Hypothalamus (tissue), 51 donors: ENCODE measurements around the gene CEBPE.

Source experiments
- DNase-seq, 51 donors: peaks; one replicate each; lab custom pipeline; 2025; lab: John Stamatoyannopoulos, UW

CEBPE gene

DNA sequence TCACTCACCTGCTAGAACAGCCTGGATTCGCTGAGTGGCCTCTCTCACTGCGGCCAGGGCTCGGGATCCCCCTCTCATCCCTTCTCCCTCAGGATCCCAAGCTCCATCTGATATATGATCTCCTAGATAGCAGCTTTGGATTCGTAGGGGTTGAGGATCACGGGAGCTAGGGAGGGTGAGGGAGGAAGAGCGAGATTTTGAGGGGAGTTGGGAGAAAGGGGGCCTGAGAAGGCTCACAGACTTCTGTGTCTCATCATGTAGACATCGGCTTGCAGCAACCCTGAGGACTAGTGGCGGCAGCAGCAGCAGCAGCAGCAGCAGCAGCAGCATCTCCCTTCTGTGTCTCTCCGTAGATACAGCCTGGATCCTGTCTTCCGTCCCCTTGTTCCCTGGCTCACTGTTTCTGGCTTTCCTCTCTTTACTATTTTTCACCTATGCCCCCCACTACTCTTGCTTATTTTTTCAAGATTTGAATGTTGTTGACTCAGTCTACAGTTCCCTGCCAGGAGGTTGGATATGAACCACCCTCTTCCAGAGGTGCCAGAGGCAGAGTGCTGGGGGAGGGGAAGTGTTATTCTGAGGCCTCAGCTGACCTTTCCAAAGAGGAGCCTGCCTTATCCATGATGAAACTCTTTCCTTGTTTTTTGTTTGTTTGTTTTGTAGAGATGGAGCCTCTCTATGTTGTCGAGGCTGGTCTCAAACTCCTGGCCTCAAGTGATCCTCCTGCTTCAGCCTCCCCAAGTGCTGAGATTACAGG lies 14.3 kb downstream of the CEBPE start, which contains the start of gene CIROP:
CIROP (minus strand) TSS at position 399 of the 757 bp plus-strand sequence; CDS start at position 330, 69 bp downstream.
- peak in 1 of 51 donors; percentile 14 for DNase-seq

DNA sequence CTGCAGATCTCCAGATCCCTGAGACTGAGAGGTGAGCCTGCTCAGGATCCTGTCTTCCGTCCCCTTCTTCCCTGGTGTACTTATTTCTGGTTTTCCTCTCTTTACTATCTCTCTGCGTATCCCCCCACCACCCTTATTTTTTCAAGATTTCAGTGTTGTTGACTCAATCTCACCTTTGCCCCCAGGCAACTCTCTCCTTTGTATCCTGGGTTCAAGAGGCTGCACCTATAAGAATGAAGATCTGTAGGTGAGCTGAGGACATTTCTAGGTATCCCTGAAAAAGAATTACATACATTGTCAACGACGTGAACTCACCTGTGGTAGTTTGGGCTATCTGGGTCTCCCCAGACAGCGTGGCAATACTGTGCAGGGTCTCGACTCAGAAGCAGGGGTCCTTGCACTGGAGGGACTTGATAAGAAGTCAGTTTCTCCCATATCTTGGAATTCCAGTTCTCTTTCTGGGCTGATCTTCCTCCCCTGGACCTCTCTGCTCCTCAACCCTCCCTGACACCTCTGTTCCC lies 14.9 kb downstream of the CEBPE start:
- peak in 1 of 51 donors; percentile 1 for DNase-seq

DNA sequence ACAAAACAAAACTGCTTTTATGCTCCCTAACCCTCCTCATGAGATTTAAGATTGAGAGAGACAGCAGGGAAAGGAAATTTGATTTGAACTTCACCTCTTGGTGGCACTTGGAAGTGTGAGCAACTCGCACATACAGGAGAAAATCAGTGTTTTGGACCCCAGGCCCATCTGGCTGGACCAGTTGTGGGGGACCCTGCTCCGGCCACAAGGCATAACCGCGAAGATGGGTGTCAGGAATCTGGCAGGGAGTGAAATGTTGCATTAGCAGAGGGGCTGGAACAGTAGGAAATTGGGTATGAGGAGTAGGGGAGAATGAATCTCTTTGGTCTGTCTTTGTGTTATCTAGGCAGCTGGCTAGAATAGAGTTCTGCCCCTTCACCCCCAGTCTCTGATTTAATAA lies 15.5 kb downstream of the CEBPE start:
- DNase-seq: peak in 1 of 51 donors; percentile 11

DNA sequence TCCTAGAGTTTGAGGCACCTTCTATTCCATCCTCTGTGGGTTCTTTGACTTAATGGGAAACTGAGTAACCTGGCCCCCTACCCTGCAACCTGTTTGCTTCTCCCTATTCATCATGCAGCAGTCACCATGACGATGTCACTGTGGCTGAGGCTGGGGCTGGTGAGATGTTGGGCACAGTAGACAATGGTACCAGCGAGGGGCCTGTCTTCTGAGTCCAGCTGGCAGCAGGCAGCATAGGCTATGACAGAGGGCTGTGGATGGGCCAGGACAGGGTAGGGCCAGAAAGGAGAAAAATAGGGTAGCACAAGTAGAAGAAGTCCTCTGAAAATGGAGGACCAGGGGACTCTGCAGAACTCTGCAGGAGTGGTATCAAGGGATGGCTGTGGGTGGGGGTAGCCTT lies 16.3 kb downstream of the CEBPE start:
- DNase-seq: peak in 14 of 51 donors; percentile 6 to 42 (median 21)

DNA sequence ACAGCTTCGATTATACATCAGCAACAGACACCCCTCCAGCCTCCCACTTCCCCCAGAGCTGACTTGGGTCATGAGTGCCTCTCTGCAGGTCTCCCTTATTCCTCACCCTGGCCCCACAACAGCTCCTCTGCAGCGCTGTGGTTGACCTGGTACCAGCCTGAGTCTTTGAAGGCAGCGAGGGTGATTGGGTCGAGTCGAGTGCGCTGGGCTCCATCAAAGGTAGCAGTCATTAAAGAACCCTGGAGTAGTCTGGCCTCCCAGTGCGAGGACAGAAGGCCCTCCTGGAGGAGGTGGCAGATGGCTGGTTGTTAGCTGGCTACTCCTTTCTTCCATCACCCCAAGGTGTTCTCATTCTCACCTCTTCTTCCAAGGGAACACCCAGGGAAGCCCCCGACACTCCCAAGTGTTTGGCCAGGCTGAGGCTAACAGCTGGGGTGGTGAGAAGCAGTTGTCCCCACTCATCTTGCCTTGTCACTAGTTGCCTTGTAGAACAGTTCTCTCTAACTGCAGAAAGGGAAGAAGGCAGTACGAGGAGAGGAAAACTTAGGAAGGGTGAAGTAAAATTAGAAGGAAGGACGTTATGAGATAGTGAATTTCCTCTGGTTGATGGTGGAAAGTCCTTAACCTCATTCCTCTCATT lies 16.9 kb downstream of the CEBPE start:
- DNase-seq: no peak

DNA sequence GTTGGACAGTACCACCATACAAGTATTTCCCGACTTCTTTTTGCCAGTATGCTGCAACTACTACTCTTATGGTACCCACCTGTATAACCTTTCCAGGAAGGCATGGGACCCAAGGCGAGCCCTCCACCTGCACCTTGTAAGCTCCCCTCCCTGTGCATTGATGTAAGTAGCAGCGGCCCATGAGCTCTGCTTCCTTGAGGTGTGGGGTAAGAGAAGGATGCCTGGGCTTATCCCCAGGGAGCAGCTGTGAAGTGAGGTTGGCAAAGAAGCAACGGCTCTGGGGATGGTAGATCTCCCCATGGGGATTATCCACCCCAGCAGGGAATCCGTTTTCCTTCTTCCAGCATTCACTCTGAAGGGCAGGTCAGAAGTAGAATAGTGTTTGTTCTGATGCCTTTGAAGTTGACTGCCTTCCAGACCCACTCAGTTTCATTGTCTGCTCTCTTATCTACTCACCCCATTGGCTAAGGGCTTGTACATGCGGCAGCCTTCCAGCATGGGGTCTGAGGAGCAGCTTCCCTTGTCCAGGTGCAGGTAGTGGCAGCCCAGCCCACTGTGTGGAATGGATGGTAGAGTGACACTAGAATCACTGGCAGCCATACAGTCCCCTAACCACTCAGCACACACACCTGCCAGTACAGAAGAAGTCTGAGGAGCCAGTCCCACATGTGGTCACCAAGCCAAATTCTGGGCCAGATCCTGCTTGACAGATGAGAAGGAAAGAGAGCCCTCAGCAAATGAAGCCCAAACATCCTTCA lies 17.7 kb downstream of the CEBPE start:
- no peak for DNase-seq

DNA sequence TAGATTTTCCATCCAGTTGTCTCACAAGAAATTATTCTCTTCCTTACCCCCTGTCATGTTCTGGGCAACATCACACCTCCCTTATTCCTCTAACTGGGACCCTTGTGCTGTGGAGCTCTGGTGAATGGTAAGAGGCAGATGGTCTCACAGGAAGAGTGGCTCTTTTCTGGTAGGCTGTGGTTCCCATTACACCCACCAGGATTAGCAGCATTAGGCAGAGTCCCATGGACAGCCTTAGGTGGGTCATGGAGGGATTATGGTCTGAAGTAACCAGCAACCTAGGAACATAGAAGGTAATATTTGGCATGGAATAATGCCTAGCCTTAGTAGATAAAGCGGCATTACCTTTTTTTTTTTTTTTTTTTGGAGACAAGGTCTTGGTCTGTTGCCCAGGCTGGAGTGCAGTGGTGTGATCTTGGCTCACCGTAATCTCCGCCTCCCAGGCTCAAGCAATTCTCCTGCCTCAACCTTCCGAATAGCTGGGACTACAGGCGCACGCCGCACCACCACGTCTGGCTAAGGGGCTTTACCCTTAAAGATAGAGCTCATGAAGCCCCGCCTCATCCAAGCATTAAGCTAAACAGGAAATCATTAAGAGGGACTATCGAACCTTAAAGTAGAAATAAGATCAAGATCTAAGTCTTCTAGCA lies 19.7 kb downstream of the CEBPE start:
- DNase-seq: no peak

DNA sequence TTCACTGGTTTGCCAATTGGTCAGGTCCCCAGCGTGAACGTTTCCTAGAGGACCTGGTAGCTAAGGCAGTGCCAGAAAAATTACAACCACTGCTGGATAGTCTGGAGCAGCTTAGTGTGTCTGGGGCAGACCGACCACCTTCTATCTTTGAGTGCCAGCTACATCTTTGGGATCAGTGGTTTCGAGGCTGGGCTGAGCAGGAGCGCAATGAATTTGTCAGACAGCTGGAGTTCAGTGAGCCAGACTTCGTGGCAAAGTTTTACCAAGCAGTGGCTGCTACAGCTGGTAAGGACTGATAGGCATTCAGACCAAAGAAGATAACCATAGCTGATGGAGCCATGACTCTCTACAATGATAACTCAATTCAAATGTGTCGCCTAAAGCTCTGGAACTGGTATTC lies 21.3 kb downstream of the CEBPE start:
- no peak for DNase-seq

DNA sequence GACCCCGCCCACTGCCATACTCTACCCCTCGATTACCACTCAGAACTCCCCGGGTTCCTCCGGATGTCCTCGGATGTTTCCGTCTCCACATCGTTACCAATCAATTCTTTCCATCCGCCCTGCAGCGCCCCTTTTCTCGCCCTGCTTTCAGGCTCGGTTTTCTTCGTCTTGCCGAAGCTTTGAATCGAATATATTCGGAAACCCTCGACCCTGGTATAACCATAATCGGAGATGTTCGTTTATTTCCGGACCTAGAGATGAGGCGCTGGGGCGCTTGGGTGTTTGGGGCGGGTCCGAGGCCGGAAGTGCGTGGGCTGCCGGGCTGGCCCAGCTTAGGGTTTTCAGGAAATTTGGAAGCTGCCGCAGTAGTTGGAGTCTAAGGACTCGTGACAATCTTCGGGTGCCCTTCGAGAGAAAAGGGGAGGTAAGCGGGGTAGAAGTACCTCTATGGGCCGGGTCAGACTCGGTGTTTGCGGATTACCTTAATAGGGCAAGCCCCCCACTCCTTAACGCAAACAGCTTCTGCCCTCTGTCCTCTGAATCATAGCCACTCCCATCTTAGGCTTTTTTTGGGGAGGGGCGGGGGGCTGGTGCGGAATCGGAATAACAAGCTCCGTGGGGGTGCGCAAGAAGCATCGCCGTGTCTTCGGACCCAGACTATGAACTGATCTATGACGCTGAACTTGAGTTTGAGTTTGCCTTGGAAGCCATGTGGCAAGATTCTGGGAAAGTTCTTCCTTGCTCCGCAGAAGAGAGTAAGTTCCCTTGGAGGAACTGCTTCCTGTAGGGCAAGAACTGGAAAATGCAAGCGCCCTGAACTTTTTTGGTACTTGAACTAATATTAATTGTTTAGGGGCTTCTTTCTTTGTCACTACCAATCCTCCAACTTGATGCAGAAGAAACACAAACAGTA lies 23.6 kb downstream of the CEBPE start, which contains the start of gene C14orf119:
C14orf119 (plus strand) TSS at position 310 of the 913 bp plus-strand sequence. CDS start 2,154 bp downstream, outside the sequence.
- DNase-seq: no peak

DNA sequence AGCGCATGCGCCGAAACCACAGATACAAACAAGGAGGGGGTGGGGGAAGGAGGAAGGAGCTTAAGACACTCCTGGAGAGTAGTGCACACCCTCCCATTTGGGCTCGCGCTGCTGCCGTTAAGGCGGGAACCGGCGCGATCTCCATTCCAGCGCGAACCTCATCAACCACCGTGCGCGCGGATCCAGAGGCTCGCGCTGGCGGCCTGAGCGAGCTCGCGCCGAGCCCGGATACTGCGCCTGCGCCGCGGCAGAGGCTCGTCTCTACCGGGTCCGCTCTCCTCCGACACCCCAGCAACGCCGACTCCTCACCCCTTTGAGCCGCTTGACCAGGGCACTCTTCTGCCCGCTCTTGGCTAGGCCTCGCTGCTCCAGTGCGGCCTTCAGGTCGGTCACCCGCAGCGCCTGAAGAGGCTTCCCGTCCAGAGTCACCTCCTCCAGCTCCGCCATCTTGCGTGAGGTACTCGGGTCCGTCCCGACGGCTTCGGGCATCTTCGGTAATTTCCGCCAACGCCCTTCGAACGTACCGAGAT lies 24.3 kb downstream of the CEBPE start, which contains the start of gene ACIN1:
ACIN1 (minus strand) TSS at position 471 of the 530 bp plus-strand sequence; CDS start at position 447, 24 bp downstream.
- DNase-seq: no peak

DNA sequence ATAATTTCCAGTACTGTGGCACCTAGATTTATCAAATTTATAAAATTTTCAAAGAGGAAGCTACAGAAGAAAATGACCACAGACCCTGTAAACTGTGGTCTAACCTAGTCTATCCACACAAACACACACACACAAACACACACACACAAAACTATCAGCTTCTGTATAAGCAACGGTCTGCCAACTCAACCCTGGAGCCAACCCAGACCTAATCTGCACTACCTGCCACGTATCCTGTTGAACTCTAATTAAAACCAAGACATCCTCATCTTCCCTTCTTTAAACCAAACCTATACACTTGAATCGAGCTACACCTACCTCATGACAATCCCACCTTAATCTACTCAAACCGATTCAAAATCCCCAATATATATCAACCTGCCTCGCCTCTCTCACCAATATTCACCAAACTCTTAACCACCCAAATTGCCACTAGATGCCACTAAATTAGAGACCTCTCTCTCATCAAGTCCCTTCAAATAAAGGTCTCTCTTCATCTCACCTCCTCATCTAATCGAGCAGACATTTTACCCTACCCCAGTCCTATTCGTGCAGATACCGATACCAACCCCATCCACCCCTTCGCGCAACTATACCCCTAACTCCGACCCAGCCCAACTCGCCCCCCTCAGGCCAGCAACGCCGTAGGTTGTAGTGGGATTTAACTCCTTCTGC lies 24.9 kb downstream of the CEBPE start:
- no peak for DNase-seq

DNA sequence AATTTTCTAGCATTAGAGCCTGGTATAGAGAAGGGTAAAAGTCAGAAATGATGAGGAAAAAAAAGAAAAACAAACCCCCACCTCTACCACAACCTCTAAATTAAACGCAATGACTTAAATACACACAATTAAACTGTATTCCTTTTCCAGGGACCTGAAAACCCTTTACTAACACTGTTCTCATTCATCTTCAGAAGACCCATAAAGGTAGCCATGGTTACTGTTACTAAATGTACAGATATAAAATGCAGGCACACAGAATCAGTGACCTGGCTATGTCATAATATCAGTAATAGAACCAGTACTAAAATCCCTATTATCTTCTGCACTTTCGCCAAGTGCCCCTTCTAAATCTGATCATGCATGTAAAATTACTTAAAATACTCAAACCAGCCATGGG lies 25.5 kb downstream of the CEBPE start:
- DNase-seq: no peak

DNA sequence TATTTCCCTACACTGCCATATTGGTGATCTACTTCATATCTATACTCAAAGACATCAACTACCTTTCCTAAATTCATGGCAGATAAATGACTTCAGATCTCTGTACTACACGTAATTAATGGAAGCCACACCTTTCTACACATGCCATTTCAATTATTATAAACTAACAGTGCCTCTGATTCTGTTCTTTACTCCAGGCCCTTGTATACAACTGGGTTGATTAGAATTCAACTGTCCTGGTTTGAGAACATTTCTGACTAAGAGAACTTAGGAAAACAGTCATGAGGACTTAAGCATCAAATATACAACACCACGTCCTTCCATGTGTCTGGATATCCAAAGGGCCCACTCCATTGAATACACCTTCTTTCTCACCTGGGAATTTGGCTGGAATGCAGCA lies 26.0 kb downstream of the CEBPE start:
- DNase-seq: no peak

DNA sequence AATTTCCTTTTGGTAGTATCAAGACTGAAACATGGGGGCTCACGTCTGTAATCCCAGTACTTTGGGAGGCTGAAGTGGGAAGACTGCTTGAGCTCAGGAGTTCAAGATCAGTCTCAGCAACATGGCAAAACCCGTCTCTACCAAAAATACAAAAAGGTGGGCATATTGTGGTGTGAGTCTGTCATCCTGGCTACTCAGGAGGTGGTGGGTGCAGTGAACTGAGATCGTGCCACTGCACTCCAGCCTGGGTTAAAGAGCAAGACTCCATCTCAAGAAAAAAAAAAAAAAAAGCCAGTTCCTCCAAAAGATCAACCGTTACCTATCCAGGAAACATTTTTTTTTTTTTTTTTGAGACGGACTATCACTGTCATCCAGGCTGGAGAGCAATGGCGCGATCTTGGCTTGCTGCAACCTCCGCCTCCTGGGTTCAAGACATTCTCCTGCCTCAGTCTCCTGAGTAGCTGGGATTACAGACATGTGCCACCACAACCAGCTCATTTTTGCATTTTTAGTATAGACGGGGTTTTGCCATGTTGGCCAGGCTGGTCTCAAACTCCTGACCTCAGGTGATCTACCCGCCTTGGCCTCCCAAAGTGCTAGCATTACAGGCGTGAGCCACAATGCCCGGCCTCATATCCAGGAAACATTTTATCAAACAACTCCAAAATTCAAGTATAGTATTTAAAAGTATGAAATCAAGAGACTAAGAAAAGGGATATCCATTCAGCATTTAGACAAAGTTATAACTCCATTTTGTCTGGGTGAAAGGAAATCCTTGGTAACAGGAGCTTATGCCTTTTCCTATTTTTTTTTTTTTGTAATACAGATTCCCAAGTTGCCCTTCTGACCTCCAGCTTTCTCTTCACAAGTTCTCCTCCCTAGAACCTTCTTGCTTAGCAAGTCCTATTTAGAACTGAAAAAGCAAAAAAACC lies 27.5 kb downstream of the CEBPE start:
- DNase-seq: no peak

DNA sequence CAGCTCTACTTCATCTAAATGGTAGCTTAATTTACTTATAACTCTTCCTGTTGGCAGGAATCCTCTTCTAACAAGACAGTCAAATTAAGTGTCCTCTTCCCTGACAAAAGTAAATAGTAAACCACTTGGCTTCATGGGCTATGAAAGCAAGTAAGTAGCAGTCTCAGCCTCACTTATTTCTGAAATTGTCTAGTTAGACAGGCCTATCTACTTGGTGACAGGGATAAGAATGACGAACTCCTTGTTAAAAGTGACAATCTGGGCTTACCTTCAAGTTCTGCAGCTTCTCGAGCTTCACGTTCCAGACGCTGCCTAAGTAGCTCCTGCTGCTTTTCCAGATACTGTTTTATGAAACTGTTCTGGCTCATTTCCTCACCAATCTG lies 28.8 kb downstream of the CEBPE start:
- no peak for DNase-seq

DNA sequence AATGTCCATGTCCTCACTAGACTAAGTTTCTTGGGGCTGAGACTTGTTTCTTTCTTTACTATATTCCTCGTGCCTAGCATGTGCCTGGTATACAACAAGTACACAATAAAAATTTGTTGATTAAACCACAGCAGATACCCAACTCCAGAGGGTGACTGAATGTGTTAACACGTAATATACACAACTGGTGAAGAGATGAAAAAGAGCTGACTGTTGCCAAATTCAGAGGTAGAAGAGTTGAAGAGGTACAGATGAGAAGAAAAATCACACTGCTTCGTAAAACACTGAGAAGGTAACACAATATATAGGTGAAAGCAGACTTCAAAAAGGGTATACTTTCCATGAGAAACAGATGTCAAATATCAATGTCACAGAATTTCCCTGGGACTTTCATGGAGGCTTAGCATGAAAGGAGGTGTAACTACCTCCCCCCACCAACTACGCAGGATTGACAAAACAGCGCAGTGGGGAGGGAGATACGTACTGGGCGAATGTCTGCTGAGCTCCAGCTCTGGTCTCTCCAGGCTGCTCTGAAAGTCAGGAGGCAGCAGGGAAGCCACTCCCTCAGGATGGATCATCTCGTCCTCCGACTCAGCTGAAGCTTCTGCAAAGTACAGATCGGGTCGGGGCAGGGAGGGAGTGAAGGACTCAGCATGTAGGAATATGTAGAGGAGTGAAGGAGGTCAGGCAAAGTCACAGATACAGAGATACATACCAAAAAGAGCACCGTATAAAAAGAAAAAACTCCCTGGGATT lies 29.4 kb downstream of the CEBPE start:
- DNase-seq: no peak

DNA sequence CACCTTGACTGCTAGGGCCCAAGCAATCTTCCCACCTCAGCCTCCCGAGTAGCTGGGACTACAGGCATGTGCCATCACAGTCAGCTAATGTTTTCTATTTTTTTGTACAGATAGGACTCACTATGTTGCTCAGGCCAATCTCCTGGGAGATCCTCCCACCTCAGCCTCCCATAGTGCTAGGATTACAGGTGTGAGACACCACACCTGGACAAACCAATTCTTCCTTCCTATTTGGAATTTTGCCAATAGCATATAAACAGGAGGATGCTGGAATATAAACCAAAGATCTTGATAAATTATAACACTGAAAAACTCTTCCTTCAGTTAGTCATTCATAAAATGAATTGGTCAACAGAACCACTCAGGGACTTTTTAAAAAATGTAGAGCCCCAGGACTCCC lies 32.5 kb downstream of the CEBPE start:
- no peak for DNase-seq
